Thoracic aorta (tissue), 2 donors: ENCODE data around the gene SPACA6. TPM values are rescaled to one million over a fixed set of nuclear protein-coding genes. Genes with fewer than 3 reads are reported as not detected.

Experiments
- ATAC-seq: fragments of 150-250 bp; one replicate; pipeline ENCODE4 v1.8.0; 2017; ENCODE audit warnings: low read depth; ENCODE audit not compliant: insufficient number of reproducible peaks, low FRiP score
- DNase-seq: peaks from one replicate; pipeline ENCODE4 v3.0.0-alpha.2; 2020; ENCODE audit warnings: low spot score
- H3K27ac ChIP-seq, 2 donors: fragments of 200-600 bp; sonication (generic); 1 replicate in 1 of 2; 2 replicates in 1 of 2; pipeline ENCODE4 v1.5.1; 2016; ENCODE audit warnings: mild to moderate bottlenecking in 2 of 2, moderate library complexity in 2 of 2
- H3K27me3 ChIP-seq: fragments of 200-600 bp; sonication (generic); replicated peaks from 2 replicates; pipeline ENCODE4 v1.6.0; 2016; ENCODE audit warnings: mild to moderate bottlenecking; ENCODE audit not compliant: insufficient read depth
- H3K36me3 ChIP-seq: fragments of 200-600 bp; sonication (generic); one replicate; pipeline ENCODE4 v1.5.1; 2016
- H3K4me1 ChIP-seq, 2 donors: fragments of 200-600 bp; sonication (generic); 1 replicate in 1 of 2; 2 replicates in 1 of 2; pipeline versions ENCODE4 v1.5.1 to v1.6.0; 2016; ENCODE audit warnings: low read depth in 2 of 2, mild to moderate bottlenecking in 1 of 2; ENCODE audit not compliant: control insufficient read depth in 1 of 2
- H3K4me3 ChIP-seq: fragments of 200-600 bp; sonication (generic); 2 replicates; pipeline ENCODE4 v1.5.1; 2016; ENCODE audit warnings: mild to moderate bottlenecking
- H3K9me3 ChIP-seq: fragments of 200-600 bp; sonication (generic); 2 replicates; pipeline ENCODE4 v1.5.1; 2016
- total RNA-seq, 2 donors: library from RNA; depleted of rRNA; stranded (reverse); fragments of >200 nt; gene quantifications; one replicate each; pipeline versions ENCODE4 v1.1.0 to v1.2.3, GENCODE V29; 2016
- TF ChIP-seq, protein P1 (sequence below): fragments of 200-600 bp; sonication (generic); IDR thresholded peaks from one replicate; pipeline ENCODE4 v1.5.1; 2019; ENCODE audit warnings: antibody characterized with exemption

The SPACA6 gene
- total RNA-seq, 2 donors from 2014 or later: 24.1 to 72.4 TPM

DNA sequence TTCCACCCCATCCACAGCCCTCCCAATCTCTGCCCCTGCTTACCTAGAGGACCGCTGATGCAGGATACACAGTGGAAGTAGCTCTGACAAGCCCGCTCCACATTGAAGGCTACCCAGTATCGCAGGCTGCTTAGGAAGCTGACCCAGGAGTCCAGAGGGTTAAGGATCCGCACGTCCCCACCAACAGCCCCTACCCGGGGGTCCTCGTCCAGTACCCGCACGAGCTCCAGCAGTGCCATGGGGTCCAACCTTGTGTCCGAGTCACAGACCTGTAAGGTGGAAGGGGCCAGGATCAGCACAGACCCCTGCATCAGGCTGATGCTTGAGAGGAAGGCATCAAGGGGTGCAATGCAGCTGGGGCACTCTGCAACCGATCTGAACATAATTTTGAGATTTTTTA lies 23.8 kb downstream of the SPACA6 start:
- H3K4me3 ChIP-seq: no peak overlapping the region
- H3K27ac ChIP-seq: no peak overlapping the region
- H3K4me1 ChIP-seq: peaks cover 0 to 6% of the 10 kb centered on the region in 2 donors
- TF ChIP-seq, protein P1, sequence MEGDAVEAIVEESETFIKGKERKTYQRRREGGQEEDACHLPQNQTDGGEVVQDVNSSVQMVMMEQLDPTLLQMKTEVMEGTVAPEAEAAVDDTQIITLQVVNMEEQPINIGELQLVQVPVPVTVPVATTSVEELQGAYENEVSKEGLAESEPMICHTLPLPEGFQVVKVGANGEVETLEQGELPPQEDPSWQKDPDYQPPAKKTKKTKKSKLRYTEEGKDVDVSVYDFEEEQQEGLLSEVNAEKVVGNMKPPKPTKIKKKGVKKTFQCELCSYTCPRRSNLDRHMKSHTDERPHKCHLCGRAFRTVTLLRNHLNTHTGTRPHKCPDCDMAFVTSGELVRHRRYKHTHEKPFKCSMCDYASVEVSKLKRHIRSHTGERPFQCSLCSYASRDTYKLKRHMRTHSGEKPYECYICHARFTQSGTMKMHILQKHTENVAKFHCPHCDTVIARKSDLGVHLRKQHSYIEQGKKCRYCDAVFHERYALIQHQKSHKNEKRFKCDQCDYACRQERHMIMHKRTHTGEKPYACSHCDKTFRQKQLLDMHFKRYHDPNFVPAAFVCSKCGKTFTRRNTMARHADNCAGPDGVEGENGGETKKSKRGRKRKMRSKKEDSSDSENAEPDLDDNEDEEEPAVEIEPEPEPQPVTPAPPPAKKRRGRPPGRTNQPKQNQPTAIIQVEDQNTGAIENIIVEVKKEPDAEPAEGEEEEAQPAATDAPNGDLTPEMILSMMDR: no peak
- no peak for DNase-seq
- no peaks in the 10 kb centered on the region for H3K9me3 ChIP-seq
- no peak for ATAC-seq
- peaks cover 6% of the 10 kb centered on the region for H3K27me3 ChIP-seq
- no peaks in the 10 kb centered on the region for H3K36me3 ChIP-seq

DNA sequence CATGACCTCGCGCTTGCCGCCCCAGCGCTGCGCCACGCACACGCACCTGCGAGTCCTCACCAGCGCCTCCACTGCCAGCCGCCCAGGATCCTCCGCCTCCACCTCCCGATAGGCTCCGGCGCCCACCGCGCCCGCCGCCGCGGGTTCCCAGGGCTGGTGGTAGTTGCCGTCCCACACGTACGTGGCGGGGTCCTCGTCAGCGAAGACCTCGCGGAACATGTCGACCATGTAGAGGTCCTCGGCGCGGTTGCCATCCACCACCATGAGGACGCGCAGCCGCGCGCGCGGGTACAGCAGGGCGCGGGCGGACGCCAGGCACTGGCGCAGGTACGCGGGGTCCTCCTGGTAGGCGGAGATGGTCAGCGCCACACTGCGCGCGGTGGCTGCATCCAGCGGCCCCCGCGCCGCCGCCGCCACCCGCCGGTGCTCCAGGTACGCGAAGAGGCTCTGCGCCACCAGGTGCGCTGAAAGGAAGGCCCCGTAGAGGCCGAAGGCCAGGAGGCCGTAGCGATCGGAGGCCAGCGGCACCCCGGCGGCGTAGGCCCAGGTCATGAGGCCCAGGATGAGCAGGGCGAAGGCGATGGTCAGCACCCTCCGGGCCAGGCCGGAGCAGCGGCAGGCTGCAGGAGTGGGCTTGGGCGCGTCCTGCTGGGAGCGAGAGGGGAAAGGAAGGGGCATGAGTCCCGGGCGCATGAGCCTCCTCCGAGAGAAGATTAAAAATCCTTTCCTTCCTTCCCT lies 26.3 kb downstream of the SPACA6 start:
- no peak overlapping the region for H3K27ac ChIP-seq
- no peak for ATAC-seq
- H3K27me3 ChIP-seq: peaks cover 6% of the 10 kb centered on the region

DNA sequence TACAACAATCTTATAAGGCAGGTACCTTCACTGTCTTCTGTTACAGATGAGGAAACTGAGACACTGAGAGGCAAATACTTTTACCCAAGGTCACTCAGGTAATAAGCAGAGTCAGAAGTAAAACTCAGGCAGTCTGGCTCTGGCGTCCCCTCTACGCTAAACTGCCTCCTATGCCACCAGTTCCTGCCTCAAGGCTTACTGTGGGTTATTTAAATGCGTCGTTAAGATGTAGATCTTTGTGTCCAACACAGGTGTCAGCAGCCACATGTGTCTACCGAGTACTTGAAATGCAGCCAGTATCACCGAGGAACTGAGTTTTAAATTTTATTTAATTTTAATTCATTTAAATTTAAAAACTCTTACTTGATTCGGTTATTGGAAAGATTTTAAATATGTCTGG lies 28.8 kb downstream of the SPACA6 start:
- H3K9me3 ChIP-seq: no peaks in the 10 kb centered on the region
- no peak overlapping the region for H3K27ac ChIP-seq
- peaks cover 6% of the 10 kb centered on the region for H3K27me3 ChIP-seq
- H3K4me1 ChIP-seq: peaks cover 0 to 6% of the 10 kb centered on the region in 2 donors
- no peak overlapping the region for H3K4me3 ChIP-seq
- ATAC-seq: no peak
- TF ChIP-seq, protein P1: no peak
- DNase-seq: no peak
- no peaks in the 10 kb centered on the region for H3K36me3 ChIP-seq

More for the DNA sequence above, 26.3 kb downstream of the SPACA6 start:
- DNase-seq: no peak
- TF ChIP-seq, protein P1: no peak
- H3K9me3 ChIP-seq: no peaks in the 10 kb centered on the region
- no peaks in the 10 kb centered on the region for H3K36me3 ChIP-seq
- peaks cover 0 to 6% of the 10 kb centered on the region in 2 donors for H3K4me1 ChIP-seq
- H3K4me3 ChIP-seq: peak overlapping the region; percentile 47

DNA sequence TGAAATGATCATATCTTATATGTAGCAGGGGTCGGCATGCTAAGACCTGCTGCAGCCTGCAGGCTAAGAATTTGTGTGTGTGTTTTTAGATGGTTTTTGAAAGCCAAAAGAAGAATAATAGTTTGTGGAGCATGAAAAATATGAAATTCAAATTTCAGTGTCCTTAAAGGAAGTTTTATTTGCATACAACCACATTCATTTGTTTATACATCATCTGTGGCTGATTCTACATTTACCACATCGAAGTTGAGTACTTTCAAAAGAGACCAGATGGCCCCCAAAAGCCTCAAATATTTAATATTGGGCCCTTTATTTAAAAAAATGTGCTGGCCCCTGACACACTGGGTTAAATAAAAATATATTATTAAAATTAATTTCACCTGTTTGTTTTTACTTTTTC lies 29.4 kb downstream of the SPACA6 start:
- no peak for ATAC-seq
- Histone ChIP-seq H3K4me1 (peaks cover 0 to 6% of the 10 kb centered on the region in 2 donors), H3K4me3 (no peak overlapping the region), H3K27ac (no peak overlapping the region), H3K36me3 (no peaks in the 10 kb centered on the region), H3K27me3 (peaks cover 6% of the 10 kb centered on the region), H3K9me3 (no peaks in the 10 kb centered on the region)
- no peak for DNase-seq
- TF ChIP-seq, protein P1: no peak

DNA sequence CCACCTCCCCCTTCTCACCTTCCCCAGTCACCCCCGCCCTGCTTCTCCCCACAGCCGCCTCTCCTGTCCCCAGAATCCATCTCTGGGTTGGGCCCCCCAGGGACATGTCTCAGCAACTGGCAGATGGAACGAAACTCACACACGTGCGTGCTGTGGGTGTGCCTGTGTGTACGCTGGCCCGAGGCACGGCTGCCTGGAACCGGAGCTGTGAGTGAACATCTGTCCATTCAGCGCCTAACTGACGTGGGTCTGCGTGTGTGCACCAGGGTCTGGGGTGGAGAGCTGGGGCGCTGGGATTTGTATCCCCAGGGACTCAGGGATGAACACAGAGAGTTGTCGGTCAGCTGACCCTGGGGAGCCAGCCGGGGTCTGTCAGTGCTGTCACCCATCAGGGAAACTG lies 31.4 kb downstream of the SPACA6 start:
- no peaks in the 10 kb centered on the region for H3K27me3 ChIP-seq

More for the DNA sequence above, 31.4 kb downstream of the SPACA6 start:
- no peak overlapping the region for H3K4me3 ChIP-seq
- no peak for ATAC-seq
- DNase-seq: no peak
- TF ChIP-seq, protein P1: no peak
- no peaks in the 10 kb centered on the region for H3K36me3 ChIP-seq
- no peak overlapping the region for H3K27ac ChIP-seq
- H3K4me1 ChIP-seq: peaks cover 0 to under 1% of the 10 kb centered on the region in 2 donors
- H3K9me3 ChIP-seq: no peaks in the 10 kb centered on the region
